ENCODE data around the gene NCAPH2. TPM values are rescaled to one million over a fixed set of nuclear protein-coding genes. Genes with fewer than 3 reads are reported as not detected.
"Not testable (repeated sequence)": the region's sequence is repeated elsewhere in the genome, so short reads cannot be mapped to it uniquely, and the experiment has no call there.

NCAPH2 gene
- polyA plus RNA-seq, 1 experiment, result 10.4 TPM

DNA sequence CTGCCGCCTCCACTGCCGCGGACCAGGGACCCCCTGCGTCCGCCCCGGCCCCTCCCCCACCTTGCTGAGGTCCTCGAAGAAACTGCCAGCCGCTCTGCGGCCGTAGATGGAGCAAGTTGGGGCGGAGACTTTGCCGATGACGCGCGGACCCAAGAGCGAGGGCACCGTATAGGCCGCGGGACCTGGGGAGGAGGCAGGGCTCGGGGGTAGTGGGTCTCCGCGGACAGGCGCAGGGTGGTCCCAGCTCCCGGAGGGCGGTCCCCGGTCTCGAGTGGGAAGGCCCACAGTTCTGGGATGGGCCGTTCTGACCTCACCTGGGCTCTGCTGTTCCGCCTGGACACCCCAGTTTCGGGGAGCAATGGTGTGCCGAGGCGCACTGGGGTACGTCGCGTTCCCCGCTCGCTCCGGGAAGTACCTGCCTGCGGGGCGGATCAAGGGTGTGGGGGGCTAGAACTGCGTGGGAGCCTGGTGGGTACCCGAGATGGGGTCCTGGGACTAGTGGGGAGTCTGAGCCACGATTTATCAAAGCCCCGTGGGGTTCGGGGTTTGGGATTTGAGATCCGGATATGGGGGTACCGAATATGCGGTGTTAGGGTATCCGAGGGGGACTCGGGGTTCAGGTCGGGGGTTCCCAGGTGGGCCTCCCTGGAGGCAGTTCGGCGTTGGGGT lies 23.0 kb downstream of the NCAPH2 start:
- DNase-seq (ENCODE audit: low read depth, low spot score), result no peak
- Histone ChIP-seq H3K27me3 (ENCODE audit: control insufficient read depth, insufficient read depth, low read length) (peaks cover 5% of the 10 kb centered on the region), H3K4me3 (ENCODE audit: low read depth, low read length) (peak overlapping the region; percentile 53), H3K9me3 (ENCODE audit: control insufficient read depth, insufficient read depth, low read length) (peaks cover 11% of the 10 kb centered on the region; the same call in 1 of the 2 replicates), H3K27ac (ENCODE audit: low read depth, low read length) (no peak overlapping the region)
- ChIA-PET CTCF (interaction anchor here (0.6 kb wide), 1 partner anchor 19 kb away, joined by 3 read pairs; no protein-coding TSS in a partner anchor), POLR2A (interaction anchor here (1.2 kb wide), 1 partner anchor 47 kb away, joined by 3 read pairs; no protein-coding TSS in a partner anchor)
- TF ChIP-seq, protein P1, sequence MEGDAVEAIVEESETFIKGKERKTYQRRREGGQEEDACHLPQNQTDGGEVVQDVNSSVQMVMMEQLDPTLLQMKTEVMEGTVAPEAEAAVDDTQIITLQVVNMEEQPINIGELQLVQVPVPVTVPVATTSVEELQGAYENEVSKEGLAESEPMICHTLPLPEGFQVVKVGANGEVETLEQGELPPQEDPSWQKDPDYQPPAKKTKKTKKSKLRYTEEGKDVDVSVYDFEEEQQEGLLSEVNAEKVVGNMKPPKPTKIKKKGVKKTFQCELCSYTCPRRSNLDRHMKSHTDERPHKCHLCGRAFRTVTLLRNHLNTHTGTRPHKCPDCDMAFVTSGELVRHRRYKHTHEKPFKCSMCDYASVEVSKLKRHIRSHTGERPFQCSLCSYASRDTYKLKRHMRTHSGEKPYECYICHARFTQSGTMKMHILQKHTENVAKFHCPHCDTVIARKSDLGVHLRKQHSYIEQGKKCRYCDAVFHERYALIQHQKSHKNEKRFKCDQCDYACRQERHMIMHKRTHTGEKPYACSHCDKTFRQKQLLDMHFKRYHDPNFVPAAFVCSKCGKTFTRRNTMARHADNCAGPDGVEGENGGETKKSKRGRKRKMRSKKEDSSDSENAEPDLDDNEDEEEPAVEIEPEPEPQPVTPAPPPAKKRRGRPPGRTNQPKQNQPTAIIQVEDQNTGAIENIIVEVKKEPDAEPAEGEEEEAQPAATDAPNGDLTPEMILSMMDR (IDR thresholded peaks at IDR 0.05; ENCODE audit: low read depth, low read length), result no peak

DNA sequence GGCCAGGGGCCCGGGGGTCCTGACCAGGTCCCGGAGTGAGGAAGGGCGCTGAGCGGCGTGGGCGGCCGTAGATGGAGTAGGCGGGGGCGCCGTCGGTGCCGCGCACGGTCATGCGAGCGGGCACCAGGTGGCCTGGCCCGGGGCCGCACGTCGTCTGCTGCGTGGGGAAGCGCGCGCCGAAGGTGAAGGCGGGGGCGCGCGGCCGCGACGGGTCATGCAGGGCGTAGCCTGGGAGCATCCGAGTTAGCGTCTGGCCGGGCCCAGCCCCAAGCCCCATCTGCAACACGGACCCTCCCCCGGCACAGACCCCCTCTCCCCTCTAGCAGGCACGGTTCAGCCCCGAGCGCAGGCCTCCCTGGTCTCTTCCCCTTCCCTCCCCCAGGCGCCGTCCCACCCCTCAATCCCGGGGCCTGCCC lies 23.5 kb downstream of the NCAPH2 start:
- Histone ChIP-seq H3K27me3 (ENCODE audit: control insufficient read depth, insufficient read depth, low read length) (peaks cover 5% of the 10 kb centered on the region), H3K27ac (ENCODE audit: low read depth, low read length) (no peak overlapping the region), H3K9me3 (ENCODE audit: control insufficient read depth, insufficient read depth, low read length) (peaks cover 11% of the 10 kb centered on the region; the same call in 1 of the 2 replicates), H3K4me3 (ENCODE audit: low read depth, low read length) (peak overlapping the region; percentile 53)
- no peak for DNase-seq (ENCODE audit: low read depth, low spot score)
- TF ChIP-seq, protein P1 (IDR thresholded peaks at IDR 0.05; ENCODE audit: low read depth, low read length), result no peak
- ChIA-PET CTCF (no interaction called here), POLR2A (interaction anchor here (0.7 to 1.2 kb wide), 2 partner anchors 10 to 46 kb away, joined by 3 read pairs; no protein-coding TSS in a partner anchor)

DNA sequence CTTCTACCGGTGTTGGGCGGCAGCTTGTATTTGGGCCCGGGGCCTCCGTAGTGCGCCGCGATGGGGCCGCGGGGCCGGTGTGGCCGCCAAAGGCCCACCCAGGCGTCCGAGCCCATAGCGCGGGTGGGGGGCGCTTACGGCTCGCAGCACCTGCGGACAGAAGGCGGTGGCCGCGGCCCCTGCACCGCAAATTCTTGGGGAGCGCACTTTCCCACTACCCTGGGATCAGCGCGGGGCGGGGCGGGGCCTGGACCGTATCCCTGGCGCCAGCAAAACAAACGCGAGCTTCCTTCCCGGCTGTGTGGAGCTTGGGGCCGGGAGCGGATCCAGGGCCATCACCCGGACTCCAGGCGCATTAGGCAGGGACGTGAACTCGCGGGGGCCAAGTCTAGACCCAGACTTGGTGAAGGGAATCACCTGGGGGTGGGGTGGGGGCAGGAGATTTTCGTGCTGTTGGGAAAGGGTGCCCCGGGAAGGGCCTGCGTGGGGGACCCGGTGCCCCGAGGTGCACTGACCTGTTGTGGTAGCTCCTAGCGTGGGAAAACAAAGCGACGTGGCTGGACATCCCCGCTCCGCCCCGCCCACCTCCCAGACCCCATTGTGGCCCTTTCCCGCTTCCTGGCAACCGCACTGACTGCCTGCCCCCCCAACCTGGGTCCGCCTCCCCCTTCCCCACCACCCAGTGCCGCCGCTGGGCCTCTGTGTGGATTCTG lies 24.1 kb downstream of the NCAPH2 start:
- Histone ChIP-seq H3K4me3 (ENCODE audit: low read depth, low read length) (peak overlapping the region; percentile 53), H3K27ac (ENCODE audit: low read depth, low read length) (no peak overlapping the region), H3K9me3 (ENCODE audit: control insufficient read depth, insufficient read depth, low read length) (peaks cover 11% of the 10 kb centered on the region; the same call in 1 of the 2 replicates), H3K27me3 (ENCODE audit: control insufficient read depth, insufficient read depth, low read length) (peaks cover 5% of the 10 kb centered on the region)
- POLR2A ChIA-PET, result interaction anchor here (0.6 to 1.3 kb wide), 4 partner anchors 10 to 88 kb away, joined by 3 read pairs; partner anchors contain the start of gene NCAPH2
- TF ChIP-seq, protein P1 (IDR thresholded peaks at IDR 0.05; ENCODE audit: low read depth, low read length), result no peak
- CTCF ChIA-PET, result no interaction called here
- no peak for DNase-seq (ENCODE audit: low read depth, low spot score)

DNA sequence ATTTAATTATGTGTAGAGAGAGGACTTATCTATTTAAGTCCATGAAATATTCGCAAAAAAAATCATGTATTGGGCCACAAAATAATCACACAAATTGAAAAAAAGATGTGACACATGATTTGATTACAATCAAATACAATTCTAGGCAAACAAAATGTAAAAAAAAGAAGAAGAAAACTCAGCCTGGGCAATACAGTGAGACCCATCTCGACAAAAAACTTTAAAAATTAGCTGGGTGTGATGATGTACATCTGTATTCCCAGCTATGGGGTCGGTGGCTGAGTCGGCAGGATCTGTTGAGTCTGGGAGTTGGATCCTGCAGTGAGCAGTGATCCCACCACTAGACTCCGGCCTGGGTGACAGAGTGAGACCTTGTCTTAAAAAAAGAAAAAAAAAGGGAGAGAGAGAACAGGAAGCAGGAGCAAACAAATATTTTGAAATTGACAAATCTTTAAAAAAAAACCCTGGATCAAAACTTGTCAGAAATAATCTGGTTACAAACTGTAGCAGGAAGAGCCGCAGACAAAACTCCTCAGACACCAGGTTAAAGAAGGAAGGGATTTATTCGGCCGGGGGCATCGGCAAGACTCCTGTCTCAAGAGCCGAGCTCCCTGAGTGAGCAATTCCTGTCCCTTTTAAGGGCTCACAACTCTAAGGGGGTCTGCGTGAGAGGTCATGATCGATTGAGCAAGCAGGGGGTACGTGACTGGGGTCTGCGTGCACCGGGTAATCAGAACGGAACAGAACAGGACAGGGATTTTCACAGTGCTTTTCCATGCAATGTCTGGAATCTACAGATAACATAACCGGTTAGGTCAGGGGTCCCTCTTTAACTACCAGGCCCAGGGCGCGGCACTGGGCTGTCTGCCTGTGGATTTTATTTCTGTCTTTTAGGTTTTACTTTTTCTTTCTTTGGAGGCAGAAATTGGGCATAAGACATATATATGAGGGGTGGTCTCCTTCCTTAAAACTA lies 25.1 kb downstream of the NCAPH2 start:
- no peak for DNase-seq (ENCODE audit: low read depth, low spot score)

DNA sequence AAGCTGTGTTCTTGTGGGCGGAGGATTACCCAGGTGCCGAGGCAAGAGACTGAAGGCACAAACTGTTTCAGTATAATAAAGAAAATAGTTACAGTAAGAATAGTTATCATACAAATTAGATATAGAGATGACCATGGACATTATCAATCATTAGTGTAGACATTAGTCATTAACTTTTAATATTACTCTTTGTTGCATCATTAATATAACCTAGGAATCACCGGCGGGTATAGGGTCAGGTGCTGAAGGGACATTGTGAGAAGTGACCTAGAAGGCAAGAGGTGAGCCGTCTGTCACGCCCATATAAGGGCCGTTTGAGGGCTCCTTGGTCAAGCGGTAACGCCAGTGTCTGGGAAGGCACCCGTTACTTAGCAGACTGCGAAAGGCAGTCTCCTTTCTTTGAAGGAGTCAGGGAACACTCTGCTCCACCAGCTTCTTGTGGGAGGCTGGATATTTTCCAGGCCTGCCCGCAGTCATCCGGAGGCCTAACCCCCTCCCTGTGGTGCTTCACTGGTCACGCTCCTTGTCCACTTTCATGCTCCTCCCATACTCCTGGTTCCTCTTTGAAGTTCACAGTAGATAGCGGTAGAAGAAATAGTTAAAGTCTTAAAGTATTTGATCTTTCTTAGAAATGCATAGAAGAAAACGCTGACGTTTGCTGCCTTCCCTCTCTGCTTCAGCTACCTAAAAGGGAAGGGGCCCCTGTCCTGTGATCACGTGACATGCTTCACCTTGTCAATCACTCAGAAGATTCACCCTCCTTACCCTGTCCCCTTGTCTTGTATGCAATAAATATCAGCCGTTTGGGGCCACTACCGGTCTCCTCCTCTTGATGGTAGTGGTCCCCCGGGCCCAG lies 26.1 kb downstream of the NCAPH2 start:
- CTCF ChIA-PET; POLR2A ChIA-PET; H3K27ac ChIP-seq (ENCODE audit: low read depth, low read length); DNase-seq (ENCODE audit: low read depth, low spot score); H3K4me3 ChIP-seq (ENCODE audit: low read depth, low read length); H3K27me3 ChIP-seq (ENCODE audit: control insufficient read depth, insufficient read depth, low read length): not testable (repeated sequence)
- peaks cover 11% of the 10 kb centered on the region; the same call in 1 of the 2 replicates for H3K9me3 ChIP-seq (ENCODE audit: control insufficient read depth, insufficient read depth, low read length)

More for the DNA sequence above, 25.1 kb downstream of the NCAPH2 start:
- Histone ChIP-seq H3K27me3 (ENCODE audit: control insufficient read depth, insufficient read depth, low read length) (peaks cover 5% of the 10 kb centered on the region), H3K27ac (ENCODE audit: low read depth, low read length) (no peak overlapping the region), H3K4me3 (ENCODE audit: low read depth, low read length) (no peak overlapping the region), H3K9me3 (ENCODE audit: control insufficient read depth, insufficient read depth, low read length) (peaks cover 11% of the 10 kb centered on the region; the same call in 1 of the 2 replicates)
- TF ChIP-seq, protein P1 (IDR thresholded peaks at IDR 0.05; ENCODE audit: low read depth, low read length), result no peak
- CTCF ChIA-PET, result no interaction called here
- POLR2A ChIA-PET, result interaction anchor here (1.3 kb wide), 1 partner anchor 25 kb away, joined by 3 read pairs; the partner anchor contains the start of gene NCAPH2
